Measurements from ENCODE around the gene U2AF2.

- TF ChIP-seq POLR2A (IDR thresholded peaks at IDR 0.05) (no peak), CTCF (IDR thresholded peaks at IDR 0.05) (no peak)
Observed at GRCh38 chr19:55675661-55676354, 21.0 kb downstream of the U2AF2 start.

Measured in heart left ventricle (tissue), 13 donors.